Endodermal cell (in vitro differentiated cells): ENCODE data around the gene DAPK2. TPM values are rescaled to one million over a fixed set of nuclear protein-coding genes. Genes with fewer than 3 reads are reported as not detected.

Experiments used
- DNase-seq: peaks from one replicate; pipeline ENCODE4 v3.0.0-alpha.2; 2017
- H3K27ac ChIP-seq: 2 replicates; pipeline ENCODE4 v1.5.1; 2013; ENCODE audit warnings: mild to moderate bottlenecking, low read depth, low read length, moderate library complexity
- H3K27me3 ChIP-seq: 2 replicates; pipeline ENCODE4 v1.6.1; 2013; ENCODE audit warnings: mild to moderate bottlenecking, low read length, moderate library complexity; ENCODE audit not compliant: insufficient read depth, control insufficient read depth, poor library complexity, severe bottlenecking
- H3K36me3 ChIP-seq: 2 replicates; pipeline ENCODE4 v1.7.0; 2013; ENCODE audit warnings: mild to moderate bottlenecking, low read length, moderate library complexity; ENCODE audit not compliant: control insufficient read depth, insufficient read depth
- H3K4me1 ChIP-seq: one replicate; pipeline ENCODE4 v1.7.0; 2013; ENCODE audit warnings: low read length; ENCODE audit not compliant: control insufficient read depth, insufficient read depth
- H3K4me3 ChIP-seq: 2 replicates; pipeline ENCODE4 v1.5.1; 2013; ENCODE audit warnings: mild to moderate bottlenecking, low read length, moderate library complexity
- H3K9ac ChIP-seq: 2 replicates; pipeline ENCODE4 v1.6.1; 2013; ENCODE audit warnings: mild to moderate bottlenecking, low read length, moderate library complexity; ENCODE audit not compliant: poor library complexity, severe bottlenecking; ENCODE audit errors: extremely low read depth
- H3K9me3 ChIP-seq: 2 replicates; pipeline ENCODE4 v1.6.1; 2013; ENCODE audit warnings: mild to moderate bottlenecking, low read length, moderate library complexity; ENCODE audit not compliant: control insufficient read depth
- H3K27ac Mint-ChIP-seq: 2 replicates; pipeline ENCODE4 v1.8.0; 2020; ENCODE audit warnings: mixed read lengths
- H3K27me3 Mint-ChIP-seq: 2 replicates; pipeline ENCODE4 v1.8.0; 2021; ENCODE audit warnings: mild to moderate bottlenecking, mixed read lengths; ENCODE audit not compliant: insufficient read depth
- H3K36me3 Mint-ChIP-seq: 2 replicates; pipeline ENCODE4 v1.8.0; 2020; ENCODE audit warnings: low read depth, mixed read lengths
- H3K4me1 Mint-ChIP-seq: 2 replicates; pipeline ENCODE4 v1.8.0; 2020; ENCODE audit warnings: mixed read lengths
- H3K4me3 Mint-ChIP-seq: 2 replicates; pipeline ENCODE4 v1.8.0; 2020; ENCODE audit warnings: mild to moderate bottlenecking, moderate library complexity, mixed read lengths
- H3K9me3 Mint-ChIP-seq: 2 replicates; pipeline ENCODE4 v1.8.0; 2020; ENCODE audit warnings: mild to moderate bottlenecking, mixed read lengths
- CTCF ChIP-seq: fragments of 200-600 bp; sonication (generic); conservative IDR thresholded peaks from 2 replicates; pipeline ENCODE4 v1.5.0; 2021; ENCODE audit warnings: antibody characterized with exemption, mild to moderate bottlenecking
- WGBS, 2 experiments: methylation state at CpG; one replicate each; pipeline versions ENCODE4 v1.1.5 to v1.1.7; 2013; ENCODE audit warnings: missing lambda C conversion rate in 2 of 2, mixed read lengths in 1 of 2; ENCODE audit not compliant: insufficient coverage in 1 of 2, insufficient read length in 1 of 2; 5-methylcytosine and 5-hydroxymethylcytosine counted together
- total RNA-seq, 2 donors: library from RNA; stranded (reverse); fragmentation: NEBNext Ultra II Directional in 1 of 2; extraction: Animal tissue kit (Norgen Biotek cat#: 25700) in 1 of 2; gene quantifications; 2 replicates in 1 of 2; 3 replicates in 1 of 2; pipeline ENCODE4 v1.2.1, GENCODE V29; 2021

The DAPK2 gene
- total RNA-seq, 2 donors from 2014 or later = 2.4 to 2.6 TPM

DNA sequence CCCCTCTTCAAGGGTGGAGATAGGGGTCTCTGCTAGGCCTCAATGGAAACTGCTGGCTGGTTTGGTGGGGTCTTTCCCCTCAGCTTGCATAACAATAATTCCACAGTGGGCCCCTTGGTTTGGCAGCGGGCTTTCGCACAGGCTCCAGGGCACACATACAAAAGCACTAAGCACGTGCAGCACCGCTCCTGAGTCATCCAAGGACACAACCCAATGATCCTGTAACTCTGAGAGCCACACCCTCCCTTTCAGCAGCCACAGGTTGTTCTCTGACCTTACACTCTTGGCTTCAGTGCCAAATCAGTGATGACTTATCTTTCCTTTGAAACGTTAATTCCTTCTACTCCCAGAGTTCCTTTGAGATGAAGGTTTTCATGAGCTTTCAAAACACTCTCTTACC, 41.7 kb downstream of the DAPK2 start:
- H3K27ac Mint-ChIP-seq = no peak overlapping the region
- peaks cover 1% of the 10 kb centered on the region for H3K27me3 Mint-ChIP-seq
- Histone ChIP-seq H3K36me3 (no peaks in the 10 kb centered on the region), H3K4me1 (no peaks in the 10 kb centered on the region), H3K27ac (no peak overlapping the region), H3K9me3 (no peaks in the 10 kb centered on the region), H3K4me3 (no peak overlapping the region), H3K27me3 (no peaks in the 10 kb centered on the region), H3K9ac (no peak overlapping the region)
- H3K36me3 Mint-ChIP-seq = no peaks in the 10 kb centered on the region
- no peak for DNase-seq
- no peak overlapping the region for H3K4me3 Mint-ChIP-seq
- no peaks in the 10 kb centered on the region for H3K9me3 Mint-ChIP-seq
- TF ChIP-seq CTCF = no peak
- WGBS, 2 experiments = 86 to 87% methylated on average over 2 to 5 of the region's 5 CpGs
- H3K4me1 Mint-ChIP-seq = peaks cover 15% of the 10 kb centered on the region

- Histone ChIP-seq H3K9ac (no peak overlapping the region), H3K27ac (no peak overlapping the region), H3K9me3 (no peaks in the 10 kb centered on the region), H3K27me3 (no peaks in the 10 kb centered on the region), H3K4me3 (no peak overlapping the region), H3K36me3 (no peaks in the 10 kb centered on the region), H3K4me1 (no peaks in the 10 kb centered on the region)
- H3K27me3 Mint-ChIP-seq = peaks cover 1% of the 10 kb centered on the region
- no peak for TF ChIP-seq CTCF
- H3K36me3 Mint-ChIP-seq = no peaks in the 10 kb centered on the region
- no peak for DNase-seq
- 88 to 94% methylated on average over 2 of the region's 2 CpGs for WGBS, 2 experiments
- no peaks in the 10 kb centered on the region for H3K9me3 Mint-ChIP-seq
- H3K4me1 Mint-ChIP-seq = peaks cover 10% of the 10 kb centered on the region
- no peak overlapping the region for H3K4me3 Mint-ChIP-seq
- no peak overlapping the region for H3K27ac Mint-ChIP-seq
These were observed 42.2 kb downstream of the DAPK2 start for GRCh38 chr15:64004056-64004455.

DNA sequence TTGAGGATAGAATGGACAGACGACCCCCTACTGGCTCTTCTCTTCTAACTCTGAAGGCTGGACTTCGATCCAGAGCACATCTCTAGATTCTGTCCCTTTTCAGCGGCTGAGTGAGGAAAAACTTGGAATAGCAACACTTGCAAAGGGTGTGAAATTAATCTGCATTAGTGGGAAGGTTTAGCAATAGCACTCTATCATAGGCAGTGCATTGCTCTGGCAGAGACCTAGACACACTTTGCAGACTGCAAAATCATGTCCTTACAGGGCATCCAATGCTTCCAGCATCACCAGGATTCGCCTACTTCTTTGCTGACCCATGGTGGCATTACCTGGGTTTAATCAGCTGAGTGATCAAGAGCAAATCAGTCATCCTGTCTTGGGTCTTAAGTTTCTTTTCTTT, 43.1 kb downstream of the DAPK2 start:
- no peaks in the 10 kb centered on the region for H3K4me1 ChIP-seq
- H3K9me3 Mint-ChIP-seq = no peaks in the 10 kb centered on the region
- no peak for DNase-seq
- H3K27me3 Mint-ChIP-seq = peaks cover 1% of the 10 kb centered on the region
- H3K4me3 Mint-ChIP-seq = no peak overlapping the region
- H3K36me3 Mint-ChIP-seq = no peaks in the 10 kb centered on the region
- H3K9ac ChIP-seq = no peak overlapping the region
- H3K27me3 ChIP-seq = no peaks in the 10 kb centered on the region
- H3K36me3 ChIP-seq = no peaks in the 10 kb centered on the region
- no peak overlapping the region for H3K4me3 ChIP-seq
- H3K27ac Mint-ChIP-seq = no peak overlapping the region
- WGBS, 2 experiments = 87 to 92% methylated on average over 4 of the region's 4 CpGs
- peaks cover 10% of the 10 kb centered on the region for H3K4me1 Mint-ChIP-seq
- H3K27ac ChIP-seq = no peak overlapping the region
- H3K9me3 ChIP-seq = no peaks in the 10 kb centered on the region
- no peak for TF ChIP-seq CTCF
